GM18519 (cell line): Measurements from ENCODE around the gene FAM110D.

Source experiments
- ATAC-seq: cut with Tn5 transposase; IDR thresholded peaks from one replicate; pipeline ENCODE4 v1.9.1; 2021; ENCODE audit warnings: mild to moderate bottlenecking, moderate library complexity; ENCODE audit not compliant: unreplicated experiment, low FRiP score

Gene FAM110D

DNA sequence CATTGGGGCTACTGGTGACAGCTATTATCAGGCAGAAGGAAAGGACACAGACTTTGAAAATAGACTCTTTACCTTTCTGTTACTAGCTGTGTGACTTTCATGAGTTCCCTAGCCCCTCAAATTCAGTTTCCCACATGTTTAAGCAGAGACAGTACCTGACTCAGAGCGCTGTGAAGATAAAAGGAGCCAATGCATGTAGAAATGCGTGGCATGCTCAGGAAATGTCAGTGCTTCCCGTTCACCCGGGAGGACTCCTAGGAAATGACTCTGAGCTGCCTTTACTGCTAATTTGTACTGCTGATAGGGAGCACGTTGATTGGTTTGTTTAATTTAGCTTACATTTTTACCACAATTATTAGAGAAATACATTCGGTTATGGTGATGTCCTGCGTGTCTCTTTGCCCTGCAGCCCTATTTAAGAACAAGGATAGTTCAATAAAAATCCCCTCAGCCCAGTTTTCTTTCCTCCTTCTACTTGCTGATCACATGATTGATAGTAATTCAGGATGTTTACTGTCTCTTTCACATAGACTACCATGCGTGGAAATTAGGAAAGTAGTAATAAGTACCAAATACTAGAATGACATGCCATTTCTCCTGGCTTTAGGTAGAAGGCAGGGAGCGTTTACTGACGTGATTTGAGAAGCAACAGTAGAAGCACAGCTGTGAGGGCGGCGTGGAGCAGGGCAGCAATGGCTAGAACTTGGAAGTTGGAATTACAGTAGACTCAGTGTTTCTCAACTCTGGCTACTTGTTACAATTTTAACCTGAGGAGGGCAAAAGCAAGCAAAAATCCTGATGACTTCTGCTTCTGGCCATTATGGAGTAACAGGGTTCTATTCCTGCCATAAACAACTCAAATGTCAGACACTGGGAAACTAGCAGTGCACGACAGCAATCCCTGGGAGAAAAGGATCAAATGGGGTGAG lies 31.4 kb upstream of the FAM110D start:
- ATAC-seq: no peak

DNA sequence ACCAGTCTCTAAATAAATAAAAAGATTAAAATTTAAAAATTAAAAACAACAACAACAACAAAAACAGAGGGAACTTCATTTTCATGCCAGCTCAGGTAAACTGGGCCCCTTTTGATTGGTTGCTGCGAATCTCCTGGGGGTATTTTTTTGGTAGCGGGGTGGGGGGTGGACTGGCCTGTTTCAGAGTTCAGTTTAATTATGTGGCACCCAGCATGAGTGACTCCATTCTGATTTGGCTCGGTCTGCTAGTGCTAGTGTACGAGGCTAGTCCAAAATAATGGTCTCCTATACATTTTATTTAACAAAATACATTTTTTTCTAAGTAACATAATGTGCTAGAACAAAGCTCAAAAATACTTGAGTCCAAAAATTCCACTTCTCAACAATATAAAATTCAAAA lies 29.1 kb upstream of the FAM110D start:
- ATAC-seq: no peak

- ATAC-seq: no peak
These were observed 28.2 kb upstream of the FAM110D start for GRCh38 chr1:26130695-26131094.

GRCh38 chr1:26132128-26132833 lies 26.6 kb upstream of the FAM110D start:
- no peak for ATAC-seq

- ATAC-seq: no peak
These were observed 26.1 kb upstream of the FAM110D start for GRCh38 chr1:26132834-26133167.

- no peak for ATAC-seq
These were observed 24.4 kb upstream of the FAM110D start for GRCh38 chr1:26134466-26134865.

GRCh38 chr1:26138974-26139558 lies 19.8 kb upstream of the FAM110D start:
- no peak for ATAC-seq

GRCh38 chr1:26142159-26142558 lies 16.7 kb upstream of the FAM110D start:
- ATAC-seq: no peak

- ATAC-seq: no peak
These were observed 13.6 kb upstream of the FAM110D start for GRCh38 chr1:26145041-26145959.

DNA sequence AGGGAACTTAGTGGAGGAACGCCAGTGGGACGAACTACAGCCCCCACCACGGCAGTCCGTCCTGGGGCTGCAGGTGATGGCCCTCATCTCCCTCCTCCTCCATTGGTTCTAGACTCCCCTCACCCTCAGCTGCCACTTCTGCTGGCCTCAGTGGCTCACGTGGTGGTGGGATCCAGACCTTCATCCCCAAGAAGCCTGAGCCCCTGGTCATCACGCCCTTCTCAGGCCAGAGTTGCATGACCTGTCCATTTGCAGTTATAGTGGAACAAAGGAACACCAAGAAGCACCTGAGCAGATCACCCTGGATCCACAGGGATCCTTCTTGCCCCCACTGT lies 13.0 kb upstream of the FAM110D start:
- ATAC-seq: no peak

- ATAC-seq: no peak
These were observed 10.0 kb upstream of the FAM110D start for GRCh38 chr1:26148887-26149286.

DNA sequence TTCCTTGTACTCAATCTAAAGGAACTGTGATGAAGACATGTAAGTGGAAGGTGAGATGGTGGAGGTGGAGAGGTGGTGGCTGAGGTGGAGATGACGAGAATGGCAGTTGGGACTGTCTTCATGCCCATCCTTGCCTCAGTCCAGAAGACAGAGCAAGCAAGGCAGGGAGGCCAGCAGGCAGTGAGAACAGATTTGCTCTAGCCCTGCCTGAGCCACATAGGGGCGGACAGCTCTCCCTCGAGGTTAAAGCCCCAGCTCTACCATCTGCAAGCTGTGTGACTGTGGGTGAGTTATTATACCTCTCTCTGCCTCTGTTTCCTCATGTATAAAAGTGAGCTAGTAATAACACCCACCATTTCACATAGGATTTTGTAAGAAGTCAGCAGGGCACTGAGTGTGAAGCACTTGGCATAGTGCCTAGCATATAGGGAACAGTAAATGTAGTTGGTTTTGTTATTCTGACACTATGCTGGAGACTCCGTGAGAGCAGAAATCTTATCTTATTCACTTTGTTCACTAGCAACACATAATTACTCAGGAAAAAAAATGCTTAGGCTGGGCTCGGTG lies 4.8 kb upstream of the FAM110D start:
- ATAC-seq: no peak

- no peak for ATAC-seq
These were observed 4.1 kb upstream of the FAM110D start for GRCh38 chr1:26154750-26155149.

GRCh38 chr1:26155370-26156284 lies 3.3 kb upstream of the FAM110D start:
- ATAC-seq: no peak

DNA sequence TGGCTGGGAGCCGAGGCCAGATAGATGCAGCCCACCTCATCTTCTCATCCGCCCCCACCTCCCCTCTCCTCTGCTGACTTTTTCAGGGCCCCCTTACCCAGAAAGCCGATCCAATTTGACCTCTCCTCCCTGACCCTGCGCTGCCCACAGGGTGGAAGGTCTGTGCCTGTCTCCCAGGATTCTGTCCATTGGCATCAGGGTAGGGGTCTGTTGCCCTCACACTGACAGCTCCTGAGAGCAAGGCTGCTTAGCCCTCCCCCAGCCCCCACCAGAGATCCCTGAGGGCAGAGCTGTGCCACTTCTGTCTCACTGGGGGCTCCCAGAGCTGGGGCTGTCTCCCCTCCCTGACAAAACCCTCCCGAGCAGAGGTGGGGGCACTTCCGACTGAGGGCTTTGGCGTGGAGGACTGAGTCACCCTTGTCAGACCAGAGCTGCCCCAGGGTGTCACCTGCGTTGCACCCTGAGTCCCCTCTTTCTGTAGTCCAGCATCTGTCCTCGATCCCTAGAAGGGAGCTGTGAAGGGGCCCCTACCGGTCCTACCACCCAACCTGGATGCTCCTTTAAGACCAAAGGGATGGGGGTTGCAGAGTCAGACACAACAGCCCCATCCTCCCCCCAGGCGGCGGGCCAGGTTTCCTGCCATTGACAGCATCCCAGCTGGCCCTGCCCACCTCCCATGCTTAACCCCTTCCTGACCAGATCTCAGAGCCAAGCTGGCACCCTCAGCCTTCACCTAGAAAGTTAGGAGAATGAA lies 2.4 kb upstream of the FAM110D start:
- ATAC-seq: no peak

GRCh38 chr1:26158271-26158907 lies 490 bp upstream of the FAM110D start:
- no peak for ATAC-seq

- no peak for ATAC-seq
These were observed 812 bp downstream of the FAM110D start for GRCh38 chr1:26159743-26160039.
